H9 (cell line): ENCODE measurements around the gene ABCC3. TPM values are rescaled to one million over a fixed set of nuclear protein-coding genes. Genes with fewer than 3 reads are reported as not detected.
A peak's percentile ranks its signal among the peaks of the same experiment; 100 is the strongest.

ENCODE experiments used
- DNase-seq: peaks from one replicate; pipeline ENCODE4 v3.0.0-alpha.2; 2017
- H2AFZ ChIP-seq: one replicate; pipeline ENCODE4 v1.6.1; 2013; ENCODE audit warnings: mild to moderate bottlenecking, low read length, control low read depth, moderate library complexity
- H2AK5ac ChIP-seq: 2 replicates; pipeline ENCODE4 v1.6.1; 2013; ENCODE audit warnings: low read length, control low read depth, mixed read lengths; ENCODE audit not compliant: insufficient read length
- H2BK120ac ChIP-seq: one replicate; pipeline ENCODE4 v1.6.1; 2013; ENCODE audit warnings: low read depth, mild to moderate bottlenecking, low read length, control low read depth, inconsistent platforms; ENCODE audit not compliant: poor library complexity, severe bottlenecking
- H2BK12ac ChIP-seq: 2 replicates; pipeline ENCODE4 v1.6.1; 2013; ENCODE audit warnings: low read length, control low read depth, mixed read lengths, low read depth; ENCODE audit not compliant: insufficient read length
- H2BK15ac ChIP-seq: 2 replicates; pipeline ENCODE4 v1.6.1; 2013; ENCODE audit warnings: low read depth, low read length, control low read depth
- H2BK20ac ChIP-seq: one replicate; pipeline ENCODE4 v1.6.1; 2013; ENCODE audit warnings: low read depth, mild to moderate bottlenecking, low read length, control low read depth, inconsistent platforms; ENCODE audit not compliant: poor library complexity, severe bottlenecking
- H2BK5ac ChIP-seq: 2 replicates; pipeline ENCODE4 v1.6.1; 2013; ENCODE audit warnings: low read length, control low read depth, mixed read lengths; ENCODE audit not compliant: insufficient read length
- H3K14ac ChIP-seq: 2 replicates; pipeline ENCODE4 v1.6.1; 2013; ENCODE audit warnings: low read length, control low read depth; ENCODE audit not compliant: insufficient read depth
- H3K18ac ChIP-seq: 2 replicates; pipeline ENCODE4 v1.6.1; 2013; ENCODE audit warnings: low read depth, mild to moderate bottlenecking, mixed read lengths, low read length, control low read depth; ENCODE audit not compliant: insufficient read length
- H3K23ac ChIP-seq: 2 replicates; pipeline ENCODE4 v1.6.1; 2013; ENCODE audit warnings: low read length, control low read depth, mixed read lengths, low read depth; ENCODE audit not compliant: insufficient read length
- H3K23me2 ChIP-seq: 2 replicates; pipeline ENCODE4 v1.6.1; 2013; ENCODE audit warnings: low read depth, mild to moderate bottlenecking, mixed read lengths, low read length, control low read depth; ENCODE audit not compliant: insufficient read length, poor library complexity, severe bottlenecking
- H3K27ac ChIP-seq: 2 replicates; pipeline ENCODE4 v1.5.1; 2013; ENCODE audit warnings: low read length, control low read depth, mixed read lengths, low read depth; ENCODE audit not compliant: insufficient read length
- H3K27me3 ChIP-seq: 2 replicates; pipeline ENCODE4 v1.6.1; 2013; ENCODE audit warnings: low read length, control low read depth, inconsistent platforms; ENCODE audit not compliant: insufficient read depth
- H3K4ac ChIP-seq: 2 replicates; pipeline ENCODE4 v1.6.1; 2013; ENCODE audit warnings: low read depth, mild to moderate bottlenecking, control low read depth, inconsistent platforms, low read length, moderate library complexity
- H3K4me1 ChIP-seq: 2 replicates; pipeline ENCODE4 v1.6.1; 2013; ENCODE audit warnings: low read length, control low read depth, inconsistent platforms; ENCODE audit not compliant: insufficient read depth
- H3K4me2 ChIP-seq: 2 replicates; pipeline ENCODE4 v1.6.1; 2013; ENCODE audit warnings: low read length, control low read depth, mixed read lengths; ENCODE audit not compliant: insufficient read length, insufficient read depth
- H3K56ac ChIP-seq: 2 replicates; pipeline ENCODE4 v1.6.1; 2013; ENCODE audit warnings: low read depth, mild to moderate bottlenecking, mixed read lengths, low read length, control low read depth; ENCODE audit not compliant: insufficient read length
- H3K79me1 ChIP-seq: 2 replicates; pipeline ENCODE4 v1.6.1; 2013; ENCODE audit warnings: low read depth, mild to moderate bottlenecking, moderate library complexity, low read length, control low read depth, inconsistent platforms; ENCODE audit not compliant: insufficient read depth, poor library complexity, severe bottlenecking
- H3K79me2 ChIP-seq: 2 replicates; pipeline ENCODE4 v1.6.1; 2013; ENCODE audit warnings: low read length, control low read depth, inconsistent platforms; ENCODE audit not compliant: insufficient read depth
- H3K9ac ChIP-seq: 2 replicates; pipeline ENCODE4 v1.6.1; 2013; ENCODE audit warnings: low read length, control low read depth, mixed read lengths; ENCODE audit not compliant: insufficient read length; ENCODE audit errors: extremely low read depth
- H3K9me3 ChIP-seq: one replicate; pipeline ENCODE4 v1.6.1; 2013; ENCODE audit warnings: low read depth, low read length, inconsistent platforms; ENCODE audit not compliant: control insufficient read depth
- H3T11ph ChIP-seq: one replicate; pipeline ENCODE4 v1.6.1; 2013; ENCODE audit warnings: mild to moderate bottlenecking, low read length, control low read depth, inconsistent platforms
- H4K20me1 ChIP-seq: one replicate; pipeline ENCODE4 v1.6.1; 2013; ENCODE audit not compliant: control insufficient read depth, insufficient read length, insufficient read depth
- H4K5ac ChIP-seq: 2 replicates; pipeline ENCODE4 v1.6.1; 2013; ENCODE audit warnings: low read depth, mild to moderate bottlenecking, mixed read lengths, low read length, control low read depth; ENCODE audit not compliant: insufficient read length
- H4K8ac ChIP-seq: replicated peaks from 2 replicates; pipeline ENCODE4 v1.6.1; 2013; ENCODE audit warnings: low read length, control low read depth, mixed read lengths, low read depth; ENCODE audit not compliant: insufficient read length
- H4K91ac ChIP-seq: 2 replicates; pipeline ENCODE4 v1.6.1; 2013; ENCODE audit warnings: low read depth, mild to moderate bottlenecking, moderate library complexity, mixed read lengths, low read length, control low read depth; ENCODE audit not compliant: insufficient read length
- H3K27ac Mint-ChIP-seq, 3 experiments: 2 replicates in 2 of 3; 3 replicates in 1 of 3; pipeline ENCODE4 v1.8.0; 2020 to 2021; ENCODE audit warnings: mixed read lengths in 3 of 3, mild to moderate bottlenecking in 1 of 3, moderate library complexity in 1 of 3
- H3K27me3 Mint-ChIP-seq: 2 replicates; pipeline ENCODE4 v1.8.0; 2021; ENCODE audit warnings: low read depth, mild to moderate bottlenecking, moderate library complexity, mixed read lengths
- H3K36me3 Mint-ChIP-seq, 3 experiments: 2 replicates in 2 of 3; 3 replicates in 1 of 3; pipeline ENCODE4 v1.8.0; 2020 to 2021; ENCODE audit warnings: low read depth in 3 of 3, mixed read lengths in 3 of 3; ENCODE audit not compliant: insufficient read depth in 1 of 3
- H3K4me1 Mint-ChIP-seq, 2 experiments: 2 replicates each; pipeline ENCODE4 v1.8.0; 2020; ENCODE audit warnings: mixed read lengths in 2 of 2
- H3K4me3 Mint-ChIP-seq, 2 experiments: 2 replicates in 1 of 2; 3 replicates in 1 of 2; pipeline ENCODE4 v1.8.0; 2020 to 2021; ENCODE audit warnings: mild to moderate bottlenecking in 2 of 2, mixed read lengths in 2 of 2, moderate library complexity in 1 of 2
- H3K9me3 Mint-ChIP-seq, 2 experiments: 2 replicates in 1 of 2; 3 replicates in 1 of 2; pipeline ENCODE4 v1.8.0; 2020; ENCODE audit warnings: mild to moderate bottlenecking in 2 of 2, mixed read lengths in 2 of 2, moderate library complexity in 1 of 2
- WGBS: extraction: QIAGEN DNeasy Blood & Tissue Kit; methylation state at CpG from one replicate; pipeline ENCODE4 v1.1.7; 2013; ENCODE audit warnings: missing lambda C conversion rate, low lambda C conversion rate, mixed read lengths; ENCODE audit not compliant: insufficient read length; ENCODE audit errors: extremely low coverage; 5-methylcytosine and 5-hydroxymethylcytosine counted together
- total RNA-seq: library from RNA; stranded (reverse); gene quantifications from 2 replicates; pipeline ENCODE4 v1.2.1, GENCODE V29; 2021
- TF ChIP-seq, protein P1 (sequence below): fragments of 200-600 bp; sonication (generic); conservative IDR thresholded peaks from 3 replicates; pipeline ENCODE4 v1.8.0; 2021; ENCODE audit warnings: antibody characterized with exemption, mild to moderate bottlenecking

The ABCC3 gene
- total RNA-seq, 1 experiment from 2014 or later: 0.31 TPM

DNA sequence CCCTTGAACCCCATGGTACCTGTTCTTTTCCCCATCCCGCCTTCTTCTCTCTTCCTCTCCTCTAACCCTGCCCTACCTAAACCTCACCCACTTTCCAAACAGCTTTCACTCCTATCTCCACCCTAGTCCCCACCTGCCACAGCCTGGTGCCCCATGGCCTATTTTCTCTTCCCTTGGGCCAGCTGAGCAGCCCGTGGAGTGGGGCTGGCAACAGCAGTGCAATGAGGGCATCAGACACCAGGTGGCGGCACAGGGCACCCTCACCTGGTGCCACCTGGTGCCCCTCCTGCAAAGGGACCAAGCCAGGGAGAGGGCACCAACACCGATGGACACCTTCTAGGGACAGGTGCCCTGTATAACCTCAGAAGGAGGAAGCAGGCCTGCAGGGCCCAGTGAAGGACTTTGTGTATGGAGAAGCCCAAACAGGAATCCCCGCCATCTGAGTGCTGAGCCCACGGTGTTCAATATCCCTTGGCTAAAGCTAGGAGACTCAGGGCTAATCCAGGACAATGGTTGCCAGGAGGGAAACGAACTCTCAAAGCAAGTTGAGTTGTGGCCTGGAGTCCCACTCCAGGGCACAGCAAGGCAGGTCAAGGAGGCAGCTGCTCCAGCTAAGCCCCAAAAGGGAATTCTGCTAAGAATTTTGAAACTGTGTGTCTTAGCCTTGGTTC is 4.0 kb upstream of the ABCC3 start:
- Histone ChIP-seq H4K91ac (no peak overlapping the region), H2AFZ (no peak overlapping the region), H3T11ph (no peak overlapping the region), H2BK5ac (no peak overlapping the region), H2BK12ac (no peak overlapping the region), H3K79me1 (no peaks in the 10 kb centered on the region), H3K79me2 (no peaks in the 10 kb centered on the region), H4K5ac (no peak overlapping the region), H3K4me2 (no peak overlapping the region), H2BK20ac (no peak overlapping the region), H4K20me1 (no peaks in the 10 kb centered on the region), H3K4me1 (no peaks in the 10 kb centered on the region), H3K18ac (no peak overlapping the region), H3K27me3 (peaks cover 22% of the 10 kb centered on the region; the same call in 1 of the 2 replicates), H2BK120ac (no peak overlapping the region), H3K23me2 (peaks cover 9% of the 10 kb centered on the region), H3K4ac (no peak overlapping the region), H2AK5ac (no peak overlapping the region), H4K8ac (no peak overlapping the region), H3K9me3 (no peaks in the 10 kb centered on the region), H3K27ac (no peak overlapping the region), H3K23ac (no peak overlapping the region), H2BK15ac (no peak overlapping the region), H3K9ac (no peak overlapping the region), H3K56ac (no peak overlapping the region), H3K14ac (no peak overlapping the region)
- no CpG with 5 or more reads among the region's 7 CpGs for WGBS
- peaks cover 55% of the 10 kb centered on the region for H3K27me3 Mint-ChIP-seq
- peak overlapping the region in 1 of 2 experiments; percentile 1; a peak in 1 of 5 replicates for H3K4me3 Mint-ChIP-seq
- H3K4me1 Mint-ChIP-seq: peaks cover 24 to 33% of the 10 kb centered on the region in 2 experiments
- no peaks in the 10 kb centered on the region for H3K36me3 Mint-ChIP-seq
- peak; percentile 79 for DNase-seq
- no peaks in the 10 kb centered on the region for H3K9me3 Mint-ChIP-seq
- TF ChIP-seq, protein P1, sequence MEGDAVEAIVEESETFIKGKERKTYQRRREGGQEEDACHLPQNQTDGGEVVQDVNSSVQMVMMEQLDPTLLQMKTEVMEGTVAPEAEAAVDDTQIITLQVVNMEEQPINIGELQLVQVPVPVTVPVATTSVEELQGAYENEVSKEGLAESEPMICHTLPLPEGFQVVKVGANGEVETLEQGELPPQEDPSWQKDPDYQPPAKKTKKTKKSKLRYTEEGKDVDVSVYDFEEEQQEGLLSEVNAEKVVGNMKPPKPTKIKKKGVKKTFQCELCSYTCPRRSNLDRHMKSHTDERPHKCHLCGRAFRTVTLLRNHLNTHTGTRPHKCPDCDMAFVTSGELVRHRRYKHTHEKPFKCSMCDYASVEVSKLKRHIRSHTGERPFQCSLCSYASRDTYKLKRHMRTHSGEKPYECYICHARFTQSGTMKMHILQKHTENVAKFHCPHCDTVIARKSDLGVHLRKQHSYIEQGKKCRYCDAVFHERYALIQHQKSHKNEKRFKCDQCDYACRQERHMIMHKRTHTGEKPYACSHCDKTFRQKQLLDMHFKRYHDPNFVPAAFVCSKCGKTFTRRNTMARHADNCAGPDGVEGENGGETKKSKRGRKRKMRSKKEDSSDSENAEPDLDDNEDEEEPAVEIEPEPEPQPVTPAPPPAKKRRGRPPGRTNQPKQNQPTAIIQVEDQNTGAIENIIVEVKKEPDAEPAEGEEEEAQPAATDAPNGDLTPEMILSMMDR: peak; percentile 90
- no peak overlapping the region for H3K27ac Mint-ChIP-seq
